HG03354 (cell line): ENCODE data around the gene GPX1.

Source experiments
- ATAC-seq: cut with Tn5 transposase; IDR thresholded peaks from one replicate; pipeline ENCODE4 v1.9.1; 2021; ENCODE audit warnings: mild to moderate bottlenecking; ENCODE audit not compliant: unreplicated experiment, poor library complexity, severe bottlenecking

Gene GPX1

GRCh38 chr3:49324768-49325167 lies 33.4 kb downstream of the GPX1 start:
- no peak for ATAC-seq

DNA sequence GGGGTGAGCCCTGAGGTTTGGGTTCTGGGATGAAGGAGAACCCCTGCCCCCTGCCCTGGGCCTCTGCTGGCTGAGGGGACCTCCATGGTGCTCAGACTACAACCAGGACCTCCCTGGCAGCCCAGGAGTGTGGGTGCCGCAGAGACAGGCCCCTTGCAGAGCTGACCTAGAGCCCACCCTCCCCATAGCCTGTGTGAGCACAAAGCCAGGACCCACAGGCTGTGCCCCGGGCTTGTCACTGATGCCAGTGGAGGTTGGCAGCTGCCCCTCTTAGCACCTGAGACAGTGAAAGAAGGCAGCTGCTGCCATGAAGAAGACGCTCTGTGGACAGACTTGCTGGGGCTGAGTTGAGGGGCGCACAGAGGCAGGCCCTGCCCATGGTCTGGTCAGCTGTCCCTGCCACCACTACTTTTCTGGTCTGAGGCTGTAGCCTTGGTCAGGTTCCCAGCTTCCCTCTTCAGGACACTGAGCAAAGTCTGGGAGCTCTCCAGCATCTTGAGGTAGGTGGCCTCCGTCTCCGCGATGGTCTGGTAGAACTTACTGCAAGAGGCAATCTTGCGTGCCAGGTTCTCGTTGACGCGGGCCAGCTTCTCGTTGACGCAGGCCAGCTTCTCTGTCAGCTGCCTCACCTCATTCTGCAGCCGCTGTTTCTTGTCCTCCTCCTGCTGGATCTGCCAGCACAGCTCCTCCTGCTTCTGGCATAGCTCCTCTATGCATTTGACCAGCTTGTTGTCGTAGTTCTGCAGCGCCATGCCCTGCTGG lies 41.3 kb downstream of the GPX1 start:
- no peak for ATAC-seq

GRCh38 chr3:49313896-49314688 lies 44.1 kb downstream of the GPX1 start:
- ATAC-seq: no peak

- ATAC-seq: no peak
These were observed 46.9 kb downstream of the GPX1 start for GRCh38 chr3:49311283-49311682.

DNA sequence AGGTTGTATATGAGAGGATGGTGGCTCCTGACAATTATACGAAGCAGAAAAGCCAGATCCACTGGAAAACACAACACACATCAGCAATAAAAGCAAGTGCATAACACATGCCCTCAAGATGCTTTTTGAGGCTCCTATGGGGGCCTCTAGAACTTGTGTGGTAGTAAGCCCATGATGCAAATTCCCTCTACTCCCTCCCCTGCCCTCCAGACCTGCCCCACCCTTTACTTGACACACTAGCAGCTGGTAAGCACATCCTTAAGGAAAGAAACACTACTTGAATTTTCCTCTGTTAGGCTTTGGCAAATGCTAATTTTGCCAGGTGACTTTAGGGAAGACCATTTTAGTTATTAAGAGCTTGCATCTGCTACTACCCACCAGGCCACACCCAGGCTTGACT lies 47.5 kb downstream of the GPX1 start:
- ATAC-seq: no peak
